Activated CD8-positive, alpha-beta T cell treated with anti-CD3 and anti-CD28 coated beads for 36 hours (primary cell): ENCODE results near the gene CCDC102B. TPM values are rescaled to one million over a fixed set of nuclear protein-coding genes. Genes with fewer than 3 reads are reported as not detected.

ENCODE experiments used
- ATAC-seq: fragments of 200-7000 bp; cut with Tn5 transposase; one replicate; pipeline ENCODE4 v1.10.0; 2021; ENCODE audit warnings: mild to moderate bottlenecking, moderate library complexity
- CTCF ChIA-PET: fragments of 350-600 bp; sonication (Branson Sonifier 250); formaldehyde crosslinking; loops from one replicate; lab custom pipeline; 2021; ENCODE audit warnings: antibody characterized with exemption; lab: Charles Lee
- POLR2A ChIA-PET: fragments of 350-600 bp; sonication (Branson Sonifier 250); formaldehyde crosslinking; loops from one replicate; lab custom pipeline; 2021; ENCODE audit warnings: antibody characterized with exemption; lab: Charles Lee
- DNase-seq: peaks from one replicate; pipeline ENCODE4 v3.0.0-alpha.2; 2020
- H3K27ac Mint-ChIP-seq: one replicate; pipeline ENCODE4 v1.8.0; 2021; ENCODE audit warnings: mild to moderate bottlenecking, mixed read lengths
- H3K27me3 Mint-ChIP-seq: one replicate; pipeline ENCODE4 v1.8.0; 2021; ENCODE audit warnings: mixed read lengths
- H3K36me3 Mint-ChIP-seq: one replicate; pipeline ENCODE4 v1.8.0; 2021; ENCODE audit warnings: low read depth, mixed read lengths
- H3K4me1 Mint-ChIP-seq: one replicate; pipeline ENCODE4 v1.8.0; 2021; ENCODE audit warnings: low read depth, mixed read lengths
- H3K4me3 Mint-ChIP-seq: one replicate; pipeline ENCODE4 v1.8.0; 2021; ENCODE audit warnings: mild to moderate bottlenecking, moderate library complexity, mixed read lengths
- H3K9me3 Mint-ChIP-seq: one replicate; pipeline ENCODE4 v1.8.0; 2021; ENCODE audit warnings: mixed read lengths
- CTCF ChIP-seq: fragments of 200-600 bp; IDR thresholded peaks from one replicate; pipeline ENCODE4 v1.8.0; 2022; ENCODE audit warnings: antibody characterized with exemption, mild to moderate bottlenecking
- intact Hi-C: fragments of 100-400 bp; cut with micrococcal nuclease; formaldehyde crosslinking; loops from one replicate; pipeline ENCODE4 v1.10.0; 2022
- total RNA-seq, 2 experiments: library from RNA; stranded (reverse); gene quantifications; one replicate each; pipeline ENCODE4 v1.2.3, GENCODE V29; 2021

Gene CCDC102B
- total RNA-seq, 2 experiments from 2014 or later = 0.95 to 2.1 TPM

- Mint-ChIP-seq H3K27me3 (no peaks in the 10 kb centered on the region), H3K4me1 (no peaks in the 10 kb centered on the region), H3K9me3 (no peaks in the 10 kb centered on the region), H3K36me3 (no peaks in the 10 kb centered on the region), H3K27ac (no peak overlapping the region), H3K4me3 (no peak overlapping the region)
- intact Hi-C loops = no loop called here
- POLR2A ChIA-PET = no interaction called here
- ATAC-seq (no peak), DNase-seq (no peak)
- CTCF ChIA-PET = no interaction called here
- no peak for TF ChIP-seq CTCF
Observed at GRCh38 chr18:68837665-68838451, 40.0 kb downstream of the CCDC102B start.

- intact Hi-C loops = loop anchor here (10.0 kb wide), 1 partner anchor 1245 kb away; no protein-coding TSS in a partner anchor
- Mint-ChIP-seq H3K27ac (no peak overlapping the region), H3K36me3 (no peaks in the 10 kb centered on the region), H3K4me3 (no peak overlapping the region), H3K27me3 (no peaks in the 10 kb centered on the region), H3K4me1 (no peaks in the 10 kb centered on the region), H3K9me3 (no peaks in the 10 kb centered on the region)
- TF ChIP-seq CTCF = no peak
- ChIA-PET POLR2A (no interaction called here), CTCF (no interaction called here)
- DNase-seq (no peak), ATAC-seq (no peak)
Observed at GRCh38 chr18:68839701-68840100, 41.8 kb downstream of the CCDC102B start.

DNA sequence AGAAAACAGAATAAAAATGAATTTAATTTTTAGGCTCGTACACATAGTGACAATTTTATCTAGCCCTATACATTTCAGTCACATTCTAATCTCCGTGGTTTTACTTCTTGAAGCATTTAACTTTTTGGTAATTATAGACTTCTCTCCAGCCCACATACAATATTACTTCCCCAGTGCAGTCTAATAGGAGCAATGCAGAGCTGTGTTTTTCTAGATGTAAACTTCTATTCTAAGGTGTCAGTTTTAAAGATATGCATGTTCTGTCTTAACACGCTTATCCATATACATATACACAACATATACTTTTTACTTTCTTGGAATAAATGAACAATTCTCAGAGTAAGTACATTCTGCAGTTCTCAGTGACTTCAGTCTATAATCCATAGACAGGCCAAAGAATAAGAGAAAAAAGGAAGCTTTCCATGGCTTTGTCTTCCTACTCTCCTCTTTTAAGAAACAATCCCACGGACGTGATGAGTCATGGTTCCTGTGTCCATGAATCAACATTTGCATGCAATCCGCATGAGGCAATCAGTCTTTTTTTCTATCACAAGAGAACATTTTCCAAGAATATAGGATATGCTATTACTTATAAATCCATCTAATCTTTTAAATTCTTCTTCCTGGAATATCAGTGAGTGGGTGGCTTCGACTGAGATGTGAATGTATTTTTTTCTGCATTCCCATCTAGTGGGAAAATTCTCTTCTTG, 42.8 kb downstream of the CCDC102B start:
- intact Hi-C loops = loop anchor here (10.0 kb wide), 1 partner anchor 1244 kb away; no protein-coding TSS in a partner anchor
- no peak for DNase-seq
- Mint-ChIP-seq H3K27me3 (no peaks in the 10 kb centered on the region), H3K4me3 (no peak overlapping the region), H3K36me3 (no peaks in the 10 kb centered on the region), H3K27ac (no peak overlapping the region), H3K4me1 (no peaks in the 10 kb centered on the region), H3K9me3 (no peaks in the 10 kb centered on the region)
- ChIA-PET CTCF (interaction anchor here (0.6 kb wide), 1 partner anchor 1455 kb away, joined by 3 read pairs; no protein-coding TSS in a partner anchor), POLR2A (no interaction called here)
- ATAC-seq = no peak
- TF ChIP-seq CTCF = no peak

- Mint-ChIP-seq H3K27me3 (no peaks in the 10 kb centered on the region), H3K4me3 (no peak overlapping the region), H3K9me3 (no peaks in the 10 kb centered on the region), H3K27ac (no peak overlapping the region), H3K4me1 (no peaks in the 10 kb centered on the region), H3K36me3 (no peaks in the 10 kb centered on the region)
- no peak for TF ChIP-seq CTCF
- ChIA-PET CTCF (interaction anchor here (0.6 kb wide), 1 partner anchor 1456 kb away, joined by 3 read pairs; no protein-coding TSS in a partner anchor), POLR2A (no interaction called here)
- intact Hi-C loops = loop anchor here (10.0 kb wide), 1 partner anchor 1244 kb away; no protein-coding TSS in a partner anchor
- DNase-seq = no peak
- ATAC-seq = no peak
Observed at GRCh38 chr18:68841301-68841700, 43.4 kb downstream of the CCDC102B start.

- ChIA-PET CTCF (no interaction called here), POLR2A (no interaction called here)
- H3K36me3 Mint-ChIP-seq = no peaks in the 10 kb centered on the region
- ATAC-seq (no peak), DNase-seq (no peak)
- H3K4me3 Mint-ChIP-seq = no peak overlapping the region
- no peak for TF ChIP-seq CTCF
- no peaks in the 10 kb centered on the region for H3K27me3 Mint-ChIP-seq
- H3K9me3 Mint-ChIP-seq = no peaks in the 10 kb centered on the region
- H3K27ac Mint-ChIP-seq = no peak overlapping the region
- H3K4me1 Mint-ChIP-seq = no peaks in the 10 kb centered on the region
- intact Hi-C loops = loop anchor here (10.0 kb wide), 1 partner anchor 1242 kb away; no protein-coding TSS in a partner anchor
Observed at GRCh38 chr18:68842951-68843350, 45.1 kb downstream of the CCDC102B start.
